ENCODE measurements around the gene FLT4.

GRCh38 chr5:180596115-180596667 lies 53.2 kb downstream of the FLT4 start:
- TF ChIP-seq CTCF (optimal IDR thresholded peaks at IDR 0.05 in 1 of 3, IDR thresholded peaks at IDR 0.05 in 1 of 3, conservative IDR thresholded peaks at IDR 0.05 in 1 of 3; ENCODE audit: extremely low read depth in 1 of 3, insufficient read depth in 2 of 3, low read length in 3 of 3), result no peak
- TF ChIP-seq EZH2 (IDR thresholded peaks at IDR 0.05; ENCODE audit: low read length), result no peak
